Adrenal gland (tissue), 12 donors: ENCODE data around the gene EIF2A. TPM values are rescaled to one million over a fixed set of nuclear protein-coding genes. Genes with fewer than 3 reads are reported as not detected.

Experiments used
- DNase-seq, 7 donors: peaks; one replicate each; pipeline ENCODE4 v3.0.0-alpha.2; 2019 to 2020
- H3K27ac ChIP-seq, 5 donors: fragments of 200-600 bp; sonication (generic) in 4 of 5; 1 replicate in 3 of 5; 2 replicates in 2 of 5; pipeline versions ENCODE4 v1.5.1 to v1.8.0; 2016 to 2020; ENCODE audit warnings: mild to moderate bottlenecking in 1 of 5
- H3K27me3 ChIP-seq: fragments of 200-600 bp; 2 replicates; pipeline ENCODE4 v1.8.0; 2021
- H3K36me3 ChIP-seq, 2 donors: fragments of 200-600 bp; replicated peaks in 1 of 2; 1 replicate in 1 of 2; 2 replicates in 1 of 2; pipeline versions ENCODE4 v1.5.1 to v1.8.0; 2018 to 2022
- H3K4me1 ChIP-seq, 2 donors: fragments of 200-600 bp; replicated peaks in 1 of 2; 1 replicate in 1 of 2; 2 replicates in 1 of 2; pipeline versions ENCODE4 v1.5.1 to v1.8.0; 2018 to 2021
- H3K4me3 ChIP-seq, 4 donors: fragments of 200-600 bp; sonication (generic) in 3 of 4; one replicate each; pipeline ENCODE4 v1.5.1; 2016 to 2018
- H3K9me3 ChIP-seq, 3 donors: fragments of 200-600 bp; sonication (generic) in 1 of 3; replicated peaks in 1 of 3; 1 replicate in 2 of 3; 2 replicates in 1 of 3; pipeline versions ENCODE4 v1.5.1 to v1.8.0; 2016 to 2021
- CTCF ChIP-seq, 6 experiments: fragments of 450-650 bp in 4 of 6; fragments of 200-600 bp in 2 of 6; sonication (generic) in 1 of 6; IDR thresholded peaks; 1 replicate in 5 of 6; 2 replicates in 1 of 6; pipeline versions ENCODE4 v1.5.1 to v1.8.0; 2016 to 2021; ENCODE audit warnings: antibody characterized with exemption in 6 of 6, mild to moderate bottlenecking in 2 of 6, moderate library complexity in 1 of 6
- POLR2A ChIP-seq, 2 donors: fragments of 450-650 bp; IDR thresholded peaks; one replicate each; pipeline ENCODE4 v1.6.1; 2017; ENCODE audit warnings: antibody characterized with exemption in 2 of 2, mild to moderate bottlenecking in 2 of 2, moderate library complexity in 1 of 2
- WGBS, 4 donors: extraction: QIAGEN DNeasy Blood & Tissue Kit in 2 of 4; methylation state at CpG; one replicate each; pipeline versions ENCODE4 v1.1.5 to v1.1.7; 2013 to 2017; 5-methylcytosine and 5-hydroxymethylcytosine counted together
- intact Hi-C, 2 donors: fragments of 100-400 bp; cut with DNase I; formaldehyde crosslinking; loops; one replicate each; pipeline versions ENCODE4 v1.14.1 to v1.15.0; 2022 to 2023
- polyA plus RNA-seq, 3 donors: library from polyadenylated mRNA; stranded (reverse); fragments of 200-250 nt in 2 of 3; fragments of 350-450 nt in 1 of 3; fragmentation: Illumina TruSeq in 1 of 3; extraction: RNeasy Lipid Tissue Mini Kit (QIAGEN cat#74804) in 1 of 3; gene quantifications; one replicate each; pipeline ENCODE4 v1.2.3, GENCODE V29; 2013 to 2014
- total RNA-seq, 9 donors: library from RNA; depleted of rRNA in 4 of 9; stranded (reverse); fragments of >200 nt in 4 of 9; fragments of 120-200 nt in 1 of 9; fragmentation: NEBNext Ultra II Directional in 1 of 9; extraction: Animal tissue kit (Norgen Biotek cat#: 25700) in 1 of 9; gene quantifications; one replicate each; pipeline versions ENCODE4 v1.1.0 to v1.2.4, GENCODE V29; 2013 to 2023
- donor health status: healthy with polysubstance abuse.
- donor health status: Bipolar disorder and iron deficiency.
- donor health status: DM: yes; HTN: yes; CAD: no.
- donor health status: DM: no; HTN: no; CAD: no.
- donor health status: DM: no; HTN: no; CAD: no.
- donor health status: DM: yes; HTN: yes; CAD: no.

The EIF2A gene
- total and polyA plus RNA-seq, 12 donors: 62.3 to 178 (median 74.8) TPM

GRCh38 chr3:150521463-150521862, 25.1 kb upstream of the EIF2A start:
- Histone ChIP-seq H3K36me3 (no peaks in the 10 kb centered on the region), H3K27me3 (no peaks in the 10 kb centered on the region), H3K27ac (no peak overlapping the region), H3K4me1 (no peaks in the 10 kb centered on the region), H3K9me3 (no peaks in the 10 kb centered on the region), H3K4me3 (no peak overlapping the region)
- intact Hi-C loops: no loop called here
- DNase-seq: no peak
- 56 to 72% (median 64%) methylated on average over 2 of the region's 2 CpGs for WGBS, 4 donors
- TF ChIP-seq POLR2A (IDR thresholded peaks at IDR 0.05): no peak
- no peak for TF ChIP-seq CTCF (IDR thresholded peaks at IDR 0.05)

- peak in 1 of 7 donors; percentile 13 for DNase-seq
- Histone ChIP-seq H3K27me3 (no peaks in the 10 kb centered on the region), H3K27ac (no peak overlapping the region), H3K9me3 (no peaks in the 10 kb centered on the region), H3K4me3 (no peak overlapping the region), H3K4me1 (no peaks in the 10 kb centered on the region), H3K36me3 (no peaks in the 10 kb centered on the region)
- no peak for TF ChIP-seq CTCF (IDR thresholded peaks at IDR 0.05)
- no peak for TF ChIP-seq POLR2A (IDR thresholded peaks at IDR 0.05)
- intact Hi-C loops: no loop called here
- WGBS, 4 donors: 38 to 55% (median 49%) methylated on average over 2 of the region's 2 CpGs
Measured at GRCh38 chr3:150523538-150523937, 23.0 kb upstream of the EIF2A start.

- Histone ChIP-seq H3K27me3 (no peaks in the 10 kb centered on the region), H3K4me3 (no peak overlapping the region), H3K27ac (no peak overlapping the region), H3K36me3 (no peaks in the 10 kb centered on the region), H3K4me1 (no peaks in the 10 kb centered on the region), H3K9me3 (no peaks in the 10 kb centered on the region)
- intact Hi-C loops: no loop called here
- DNase-seq: no peak
- TF ChIP-seq POLR2A (IDR thresholded peaks at IDR 0.05): no peak
- TF ChIP-seq CTCF (IDR thresholded peaks at IDR 0.05): no peak
- WGBS, 4 donors: 64 to 72% (median 66%) methylated on average over 10 of the region's 10 CpGs
Measured at GRCh38 chr3:150527464-150528255, 18.9 kb upstream of the EIF2A start.

- Histone ChIP-seq H3K36me3 (no peaks in the 10 kb centered on the region), H3K9me3 (no peaks in the 10 kb centered on the region), H3K4me3 (no peak overlapping the region), H3K4me1 (no peaks in the 10 kb centered on the region), H3K27me3 (no peaks in the 10 kb centered on the region), H3K27ac (no peak overlapping the region)
- no peak for DNase-seq
- intact Hi-C loops: no loop called here
- TF ChIP-seq CTCF (IDR thresholded peaks at IDR 0.05) (peak; percentile 18 to 59 (median 47)), POLR2A (IDR thresholded peaks at IDR 0.05) (no peak)
- WGBS, 4 donors: 5 to 12% (median 8%) methylated on average over 2 of the region's 2 CpGs
Measured at GRCh38 chr3:150528354-150528797, 18.2 kb upstream of the EIF2A start.
